CD4-positive, CD25-positive, alpha-beta regulatory T cell (primary cell): ENCODE results near the gene EHD3. TPM values are rescaled to one million over a fixed set of nuclear protein-coding genes. Genes with fewer than 3 reads are reported as not detected.

Source experiments
- ATAC-seq, 2 donors: fragments of 150-1000 bp; cut with Tn5 transposase; one replicate each; pipeline ENCODE4 v1.10.0; 2021; ENCODE audit warnings: low read depth in 2 of 2, moderate number of reproducible peaks in 2 of 2, moderate library complexity in 1 of 2
- DNase-seq, 3 donors: peaks; one replicate each; pipeline versions ENCODE4 v3.0.0 to v3.0.0-alpha.2; 2012 to 2022; ENCODE audit warnings: mixed read lengths in 1 of 3
- H3K27ac ChIP-seq: one replicate; pipeline ENCODE4 v1.7.0; 2013; ENCODE audit warnings: mild to moderate bottlenecking, low read length; ENCODE audit not compliant: insufficient read depth, poor library complexity, severe bottlenecking
- H3K27me3 ChIP-seq: one replicate; pipeline ENCODE4 v1.7.0; 2013; ENCODE audit warnings: low read length; ENCODE audit not compliant: control insufficient read depth, insufficient read depth
- H3K36me3 ChIP-seq: one replicate; pipeline ENCODE4 v1.7.0; 2013; ENCODE audit warnings: mild to moderate bottlenecking, low read length, moderate library complexity; ENCODE audit not compliant: control insufficient read depth, insufficient read depth
- H3K4me1 ChIP-seq: 2 replicates; pipeline ENCODE4 v1.7.0; 2013; ENCODE audit warnings: mild to moderate bottlenecking, low read length; ENCODE audit not compliant: insufficient read depth, control insufficient read depth, poor library complexity, severe bottlenecking
- H3K4me3 ChIP-seq: one replicate; pipeline ENCODE4 v1.7.0; 2013; ENCODE audit warnings: low read depth, mild to moderate bottlenecking, low read length, moderate library complexity
- H3K9me3 ChIP-seq, 2 experiments: 1 replicate in 1 of 2; 2 replicates in 1 of 2; pipeline ENCODE4 v1.7.0; 2013; ENCODE audit warnings: low read length in 2 of 2, mild to moderate bottlenecking in 1 of 2, moderate library complexity in 1 of 2; ENCODE audit not compliant: control insufficient read depth in 2 of 2
- H3K27ac Mint-ChIP-seq, 3 donors: one replicate each; pipeline ENCODE4 v1.8.0; 2020 to 2022; ENCODE audit warnings: mild to moderate bottlenecking in 3 of 3, mixed read lengths in 3 of 3, moderate library complexity in 2 of 3
- H3K27me3 Mint-ChIP-seq: one replicate; pipeline ENCODE4 v1.8.0; 2022; ENCODE audit warnings: mild to moderate bottlenecking, mixed read lengths
- H3K36me3 Mint-ChIP-seq: one replicate; pipeline ENCODE4 v1.8.0; 2020; ENCODE audit warnings: mixed read lengths
- H3K4me1 Mint-ChIP-seq, 4 donors: one replicate each; pipeline ENCODE4 v1.8.0; 2020 to 2022; ENCODE audit warnings: mixed read lengths in 4 of 4, mild to moderate bottlenecking in 1 of 4
- H3K4me3 Mint-ChIP-seq, 4 donors: one replicate each; pipeline ENCODE4 v1.8.0; 2020 to 2022; ENCODE audit warnings: mild to moderate bottlenecking in 4 of 4, mixed read lengths in 4 of 4, moderate library complexity in 3 of 4
- H3K9me3 Mint-ChIP-seq, 7 donors: one replicate each; pipeline ENCODE4 v1.8.0; 2020 to 2022; ENCODE audit warnings: mixed read lengths in 7 of 7, mild to moderate bottlenecking in 3 of 7, moderate library complexity in 2 of 7
- polyA plus RNA-seq, 4 donors: library from polyadenylated mRNA; unstranded; fragments of 300-500 nt; fragmentation: Illumina TruSeq; gene quantifications; one replicate each; pipeline ENCODE4 v1.2.3, GENCODE V29; 2021
- total RNA-seq: library from RNA; stranded (reverse); gene quantifications from one replicate; pipeline ENCODE4 v1.2.3, GENCODE V29; 2022

Gene EHD3
- total and polyA plus RNA-seq, 5 donors from 2014 or later, result 2.3 to 3.5 (median 2.7) TPM

DNA sequence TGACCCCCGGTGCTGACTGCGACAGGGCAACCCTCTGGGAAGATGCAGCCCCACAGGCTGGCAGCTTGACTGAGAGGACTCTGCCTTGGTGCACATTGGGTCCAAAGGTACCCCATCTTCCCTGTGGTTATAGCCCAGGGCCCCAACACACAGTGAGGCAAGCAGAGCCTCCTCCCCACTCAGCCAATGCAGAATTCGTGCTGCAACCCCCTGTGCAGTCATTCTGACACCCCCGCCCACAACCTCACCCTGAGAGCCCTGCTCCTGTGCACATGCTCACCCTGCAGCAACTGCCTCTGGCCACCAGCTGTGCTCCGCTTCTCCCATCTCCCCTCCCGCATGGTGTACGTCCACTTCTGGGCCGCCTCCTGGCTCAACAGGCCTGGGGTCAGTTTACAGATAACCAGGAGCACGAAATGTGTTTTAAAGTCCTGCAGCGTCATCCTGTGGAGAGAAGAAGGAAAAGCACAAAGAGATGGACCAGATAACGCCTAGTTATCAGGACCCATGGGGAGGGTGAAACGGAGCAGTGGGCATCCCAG is 41.0 kb upstream of the EHD3 start:
- no peaks in the 10 kb centered on the region for H3K4me1 Mint-ChIP-seq
- H3K27ac ChIP-seq, result no peak overlapping the region

DNA sequence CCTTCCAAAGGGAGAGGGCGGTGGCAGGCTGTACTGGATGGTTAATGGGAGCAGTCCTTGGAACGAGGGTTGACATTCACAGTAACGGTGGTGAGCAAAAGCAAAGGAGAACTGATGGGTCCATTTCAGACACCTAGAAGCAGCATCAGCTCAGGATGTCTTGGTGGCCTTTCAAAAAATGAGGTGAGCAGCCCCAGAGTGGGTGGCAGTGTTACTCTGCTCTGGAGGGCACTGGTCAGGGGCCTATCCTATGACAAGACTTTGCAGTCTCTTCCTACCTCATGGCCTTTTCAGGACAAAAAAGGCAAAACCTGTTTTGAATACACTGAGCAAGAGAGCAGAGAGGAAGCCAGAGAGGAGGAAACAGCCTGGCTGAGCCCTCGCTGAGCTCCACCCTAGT is 40.1 kb upstream of the EHD3 start:
- H3K4me1 ChIP-seq, result no peaks in the 10 kb centered on the region
- no peak overlapping the region for H3K27ac ChIP-seq
- no peak overlapping the region for H3K27ac Mint-ChIP-seq
- peaks cover 6% of the 10 kb centered on the region for H3K27me3 Mint-ChIP-seq
- no peak overlapping the region for H3K4me3 ChIP-seq
- H3K36me3 ChIP-seq, result no peaks in the 10 kb centered on the region
- H3K36me3 Mint-ChIP-seq, result peaks cover 10% of the 10 kb centered on the region
- no peaks in the 10 kb centered on the region for H3K4me1 Mint-ChIP-seq
- H3K27me3 ChIP-seq, result no peaks in the 10 kb centered on the region
- DNase-seq, result no peak
- ATAC-seq, result no peak
- H3K9me3 ChIP-seq, result no peaks in the 10 kb centered on the region
- H3K9me3 Mint-ChIP-seq, result no peaks in the 10 kb centered on the region
- H3K4me3 Mint-ChIP-seq, result no peak overlapping the region

More for the DNA sequence above, 41.0 kb upstream of the EHD3 start:
- no peaks in the 10 kb centered on the region for H3K9me3 Mint-ChIP-seq
- no peaks in the 10 kb centered on the region for H3K9me3 ChIP-seq
- no peaks in the 10 kb centered on the region for H3K4me1 ChIP-seq
- H3K27ac Mint-ChIP-seq, result no peak overlapping the region
- no peak overlapping the region for H3K4me3 Mint-ChIP-seq
- H3K36me3 Mint-ChIP-seq, result peaks cover 4% of the 10 kb centered on the region
- H3K4me3 ChIP-seq, result no peak overlapping the region
- H3K27me3 ChIP-seq, result no peaks in the 10 kb centered on the region
- peaks cover 6% of the 10 kb centered on the region for H3K27me3 Mint-ChIP-seq
- H3K36me3 ChIP-seq, result no peaks in the 10 kb centered on the region
- DNase-seq (no peak), ATAC-seq (no peak)

DNA sequence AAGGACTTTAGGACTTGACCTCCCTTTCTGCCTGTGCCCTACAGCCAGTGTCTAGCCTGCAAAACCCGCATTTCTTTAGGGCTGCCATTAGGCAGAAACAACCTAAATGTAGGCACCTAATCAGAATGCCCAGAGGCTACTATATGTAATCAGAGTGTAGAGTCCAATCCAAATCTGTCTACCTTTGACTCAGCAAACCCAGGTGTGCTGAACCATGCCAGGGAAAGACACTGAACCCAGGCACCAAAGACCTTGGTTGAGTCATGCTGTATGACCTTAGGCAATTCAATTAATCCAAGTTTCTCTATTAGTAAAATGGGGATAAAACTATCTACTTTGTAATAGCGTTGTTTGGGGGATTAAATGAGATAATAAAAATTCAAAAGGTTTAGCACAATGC is 37.3 kb upstream of the EHD3 start:
- Mint-ChIP-seq H3K27ac (no peak overlapping the region), H3K4me3 (no peak overlapping the region), H3K27me3 (peaks cover 6% of the 10 kb centered on the region), H3K9me3 (no peaks in the 10 kb centered on the region), H3K4me1 (no peaks in the 10 kb centered on the region), H3K36me3 (peaks cover 13% of the 10 kb centered on the region)
- no peak for DNase-seq
- H3K27me3 ChIP-seq, result no peaks in the 10 kb centered on the region
- ATAC-seq, result no peak
- H3K9me3 ChIP-seq, result no peaks in the 10 kb centered on the region
- H3K4me1 ChIP-seq, result no peaks in the 10 kb centered on the region
- H3K27ac ChIP-seq, result no peak overlapping the region
- H3K4me3 ChIP-seq, result no peak overlapping the region
- no peaks in the 10 kb centered on the region for H3K36me3 ChIP-seq

DNA sequence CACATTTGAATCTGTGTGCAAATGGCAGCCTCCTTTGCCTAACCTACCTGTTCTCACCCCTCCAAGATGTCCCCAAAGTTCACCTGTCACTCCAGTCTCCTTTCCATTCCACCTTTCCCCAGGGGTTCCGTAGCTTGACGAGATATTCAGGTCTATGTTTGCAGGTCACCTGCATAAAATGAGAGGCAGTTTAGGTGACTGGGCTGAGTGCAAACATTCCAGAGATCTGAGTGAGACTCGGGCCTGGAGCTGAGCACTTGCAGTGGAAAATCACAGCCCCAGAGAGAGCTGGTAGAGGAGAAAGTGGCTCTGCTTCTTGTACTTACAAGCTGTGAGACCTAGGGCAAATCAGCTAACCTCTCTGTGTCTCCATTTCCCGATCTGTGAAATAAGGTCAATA is 36.8 kb upstream of the EHD3 start:
- ATAC-seq, result no peak
- Mint-ChIP-seq H3K27ac (no peak overlapping the region), H3K36me3 (peaks cover 13% of the 10 kb centered on the region), H3K4me3 (no peak overlapping the region), H3K27me3 (peaks cover 6% of the 10 kb centered on the region), H3K4me1 (no peaks in the 10 kb centered on the region), H3K9me3 (no peaks in the 10 kb centered on the region)
- no peaks in the 10 kb centered on the region for H3K36me3 ChIP-seq
- DNase-seq, result no peak
- no peaks in the 10 kb centered on the region for H3K4me1 ChIP-seq
- H3K27ac ChIP-seq, result no peak overlapping the region
- H3K4me3 ChIP-seq, result no peak overlapping the region
- no peaks in the 10 kb centered on the region for H3K9me3 ChIP-seq
- no peaks in the 10 kb centered on the region for H3K27me3 ChIP-seq

DNA sequence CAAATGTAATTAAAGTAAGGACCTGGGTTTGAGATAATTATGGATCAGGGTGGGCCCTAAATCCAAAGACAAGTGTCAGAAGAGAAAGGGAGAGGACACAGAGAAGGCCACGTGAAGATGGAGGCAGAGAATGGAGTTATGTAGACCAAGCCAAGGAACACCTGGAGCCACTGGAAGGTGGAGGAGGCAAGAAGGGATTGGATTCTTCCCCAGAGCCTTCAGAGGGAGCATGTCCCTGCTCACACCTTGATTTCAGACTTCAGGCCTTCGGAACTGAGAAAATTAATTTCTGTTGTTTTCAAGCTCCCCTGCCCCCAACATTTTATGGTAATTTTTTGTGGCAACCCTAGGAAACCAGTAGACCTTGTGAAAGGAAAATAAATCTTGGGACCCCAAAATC is 36.3 kb upstream of the EHD3 start:
- Mint-ChIP-seq H3K9me3 (no peaks in the 10 kb centered on the region), H3K4me3 (no peak overlapping the region), H3K27ac (no peak overlapping the region), H3K4me1 (no peaks in the 10 kb centered on the region), H3K36me3 (peaks cover 13% of the 10 kb centered on the region), H3K27me3 (peaks cover 7% of the 10 kb centered on the region)
- H3K27ac ChIP-seq, result no peak overlapping the region
- H3K4me1 ChIP-seq, result no peaks in the 10 kb centered on the region
- H3K9me3 ChIP-seq, result no peaks in the 10 kb centered on the region
- no peaks in the 10 kb centered on the region for H3K27me3 ChIP-seq
- ATAC-seq (no peak), DNase-seq (no peak)
- H3K4me3 ChIP-seq, result no peak overlapping the region
- H3K36me3 ChIP-seq, result no peaks in the 10 kb centered on the region

DNA sequence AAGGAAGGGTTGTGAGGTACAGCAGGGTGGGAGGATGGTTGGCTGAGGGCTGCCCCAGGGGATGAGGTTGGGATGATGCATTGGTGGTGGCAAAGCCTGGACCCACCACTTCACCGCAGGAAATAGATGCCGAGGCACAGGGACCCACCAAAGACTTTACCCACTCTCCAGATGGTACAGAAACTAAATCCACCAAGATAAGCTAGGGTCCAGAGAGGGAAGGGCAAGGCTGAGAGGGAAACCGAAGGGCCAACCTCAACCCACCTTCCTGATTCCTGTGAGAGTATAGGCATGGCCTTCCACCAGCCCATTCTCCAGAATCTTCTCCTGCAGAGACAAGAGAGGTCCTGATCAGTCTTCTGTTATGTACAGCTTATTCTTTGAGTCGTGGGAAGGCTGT is 34.7 kb upstream of the EHD3 start:
- peaks cover 9% of the 10 kb centered on the region for H3K36me3 Mint-ChIP-seq
- Histone ChIP-seq H3K36me3 (no peaks in the 10 kb centered on the region), H3K27me3 (no peaks in the 10 kb centered on the region), H3K27ac (no peak overlapping the region), H3K9me3 (no peaks in the 10 kb centered on the region), H3K4me3 (no peak overlapping the region), H3K4me1 (no peaks in the 10 kb centered on the region)
- H3K4me3 Mint-ChIP-seq, result no peak overlapping the region
- H3K27ac Mint-ChIP-seq, result no peak overlapping the region
- ATAC-seq, result no peak
- H3K4me1 Mint-ChIP-seq, result no peaks in the 10 kb centered on the region
- H3K9me3 Mint-ChIP-seq, result no peaks in the 10 kb centered on the region
- DNase-seq, result no peak
- peaks cover 12% of the 10 kb centered on the region for H3K27me3 Mint-ChIP-seq

DNA sequence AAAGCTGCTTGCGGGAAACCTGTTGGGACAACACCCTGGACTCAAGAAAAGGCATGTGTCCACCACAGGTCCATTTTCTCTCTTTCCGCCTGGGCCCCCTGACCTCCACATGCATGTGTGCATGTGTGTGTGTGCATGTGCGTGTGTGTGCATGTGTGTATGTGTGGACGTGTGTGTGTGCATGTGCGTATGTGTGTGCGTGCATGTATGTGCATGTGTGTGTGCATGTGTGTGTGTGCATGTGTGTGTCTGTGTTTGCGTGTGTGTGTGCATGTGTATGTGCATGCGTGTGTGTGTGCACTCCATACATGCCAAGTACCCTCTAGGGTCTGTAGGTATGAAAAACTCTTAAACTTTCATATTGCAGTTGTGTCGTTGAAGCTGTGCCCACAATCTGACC is 33.0 kb upstream of the EHD3 start:
- H3K36me3 ChIP-seq, result no peaks in the 10 kb centered on the region
- no peak overlapping the region for H3K27ac Mint-ChIP-seq
- H3K36me3 Mint-ChIP-seq, result peaks cover 9% of the 10 kb centered on the region
- H3K27ac ChIP-seq, result no peak overlapping the region
- no peaks in the 10 kb centered on the region for H3K4me1 ChIP-seq
- no peaks in the 10 kb centered on the region for H3K9me3 Mint-ChIP-seq
- no peaks in the 10 kb centered on the region for H3K27me3 ChIP-seq
- no peaks in the 10 kb centered on the region for H3K4me1 Mint-ChIP-seq
- no peak for ATAC-seq
- H3K4me3 Mint-ChIP-seq, result no peak overlapping the region
- DNase-seq, result no peak
- H3K27me3 Mint-ChIP-seq, result peaks cover 12% of the 10 kb centered on the region
- H3K4me3 ChIP-seq, result no peak overlapping the region
- no peaks in the 10 kb centered on the region for H3K9me3 ChIP-seq

DNA sequence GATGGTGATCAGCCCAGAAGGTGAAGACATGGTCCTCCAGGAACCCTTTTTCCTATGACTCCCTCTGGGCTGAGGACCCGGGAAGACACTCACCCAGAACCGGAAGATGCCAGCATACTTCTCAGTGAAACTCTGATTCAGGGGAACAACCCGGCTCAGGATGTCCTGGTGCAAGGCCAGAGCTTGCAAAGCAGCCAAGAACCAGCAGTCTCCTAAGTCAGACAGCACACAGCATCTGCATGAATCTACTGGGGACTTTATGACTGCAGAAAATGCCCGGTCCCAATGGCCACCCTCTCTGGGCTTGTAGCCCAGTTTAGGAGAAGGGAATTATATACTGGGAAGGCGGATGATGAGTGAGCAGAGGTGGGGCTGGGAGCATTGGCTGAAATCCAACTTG is 31.9 kb upstream of the EHD3 start:
- Mint-ChIP-seq H3K4me3 (no peak overlapping the region), H3K27me3 (peaks cover 7% of the 10 kb centered on the region), H3K27ac (no peak overlapping the region), H3K36me3 (peaks cover 9% of the 10 kb centered on the region), H3K9me3 (no peaks in the 10 kb centered on the region), H3K4me1 (no peaks in the 10 kb centered on the region)
- no peak overlapping the region for H3K27ac ChIP-seq
- no peak overlapping the region for H3K4me3 ChIP-seq
- no peaks in the 10 kb centered on the region for H3K27me3 ChIP-seq
- H3K4me1 ChIP-seq, result no peaks in the 10 kb centered on the region
- ATAC-seq, result no peak
- H3K9me3 ChIP-seq, result no peaks in the 10 kb centered on the region
- DNase-seq, result no peak
- H3K36me3 ChIP-seq, result no peaks in the 10 kb centered on the region
